ENCODE results near the gene B9D1.

DNA sequence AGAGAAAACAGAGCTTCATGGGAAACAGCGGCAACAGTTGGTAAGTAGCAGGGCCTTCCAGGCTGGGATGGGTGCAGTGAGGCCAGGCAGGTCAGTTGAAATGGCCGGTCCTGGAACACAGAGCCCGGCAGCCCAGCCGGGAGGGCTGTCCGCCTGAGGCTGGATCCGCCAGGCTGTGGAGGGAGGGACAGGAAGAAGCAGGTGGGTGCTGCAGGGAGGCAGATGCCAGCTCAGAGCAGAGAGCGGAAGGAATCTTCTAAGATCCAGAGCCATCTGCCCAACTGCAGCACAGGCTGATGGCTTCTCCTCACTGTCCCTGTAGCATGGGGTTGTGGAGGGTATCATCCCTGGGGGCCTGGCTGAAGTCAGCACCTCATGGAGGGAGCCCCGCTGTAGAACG lies 49.1 kb upstream of the B9D1 start:
- TF ChIP-seq, protein P1, sequence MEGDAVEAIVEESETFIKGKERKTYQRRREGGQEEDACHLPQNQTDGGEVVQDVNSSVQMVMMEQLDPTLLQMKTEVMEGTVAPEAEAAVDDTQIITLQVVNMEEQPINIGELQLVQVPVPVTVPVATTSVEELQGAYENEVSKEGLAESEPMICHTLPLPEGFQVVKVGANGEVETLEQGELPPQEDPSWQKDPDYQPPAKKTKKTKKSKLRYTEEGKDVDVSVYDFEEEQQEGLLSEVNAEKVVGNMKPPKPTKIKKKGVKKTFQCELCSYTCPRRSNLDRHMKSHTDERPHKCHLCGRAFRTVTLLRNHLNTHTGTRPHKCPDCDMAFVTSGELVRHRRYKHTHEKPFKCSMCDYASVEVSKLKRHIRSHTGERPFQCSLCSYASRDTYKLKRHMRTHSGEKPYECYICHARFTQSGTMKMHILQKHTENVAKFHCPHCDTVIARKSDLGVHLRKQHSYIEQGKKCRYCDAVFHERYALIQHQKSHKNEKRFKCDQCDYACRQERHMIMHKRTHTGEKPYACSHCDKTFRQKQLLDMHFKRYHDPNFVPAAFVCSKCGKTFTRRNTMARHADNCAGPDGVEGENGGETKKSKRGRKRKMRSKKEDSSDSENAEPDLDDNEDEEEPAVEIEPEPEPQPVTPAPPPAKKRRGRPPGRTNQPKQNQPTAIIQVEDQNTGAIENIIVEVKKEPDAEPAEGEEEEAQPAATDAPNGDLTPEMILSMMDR (IDR thresholded peaks at IDR 0.05 in 4 of 5, conservative IDR thresholded peaks at IDR 0.05 in 1 of 5) = no peak
- TF ChIP-seq POLR2A (IDR thresholded peaks at IDR 0.05) = no peak
